A673 (cell line): ENCODE data around the gene ADGRG3.

ENCODE experiments used
- CTCF ChIP-seq: fragments of 300-800, 200-600 bp; sonication (generic); conservative IDR thresholded peaks from 2 replicates; pipeline ENCODE4 v1.5.1; 2017; ENCODE audit warnings: low read depth, mild to moderate bottlenecking, antibody characterized with exemption, low read length, moderate library complexity, mixed read lengths
- EZH2 ChIP-seq: fragments of 200-600 bp; sonication (generic); IDR thresholded peaks from 2 replicates; pipeline ENCODE4 v1.6.1; 2017; ENCODE audit warnings: borderline replicate concordance, low read depth, mild to moderate bottlenecking, mixed read lengths, antibody characterized with exemption, low read length; ENCODE audit not compliant: poor library complexity, severe bottlenecking

- no peak for TF ChIP-seq CTCF
- no peak for TF ChIP-seq EZH2
These were observed 55.1 kb downstream of the ADGRG3 start for GRCh38 chr16:57723170-57723569.
